OCI-LY1 (cell line): Measurements from ENCODE around the gene POLA2.
A peak's percentile ranks its signal among the peaks of the same experiment; 100 is the strongest.

Experiments
- CTCF ChIP-seq: fragments of 200-600 bp; sonication (generic), shearing (Covaris generic); IDR thresholded peaks from 2 replicates; pipeline ENCODE4 v1.5.1; 2017; ENCODE audit warnings: mild to moderate bottlenecking, antibody characterized with exemption, low read length, moderate library complexity, mixed read lengths
- EZH2 ChIP-seq: fragments of 200-600 bp; sonication (generic), shearing (Covaris generic); IDR thresholded peaks from 2 replicates; pipeline ENCODE4 v1.8.0; 2017; ENCODE audit warnings: borderline replicate concordance, mixed run types, mild to moderate bottlenecking, antibody characterized with exemption, low read length, moderate library complexity, mixed read lengths

GRCh38 chr11:65315204-65315865 lies 53.6 kb downstream of the POLA2 start:
- TF ChIP-seq CTCF = peak; percentile 98
- TF ChIP-seq EZH2 = no peak
